GM19397 (cell line): ENCODE measurements around the gene IRF3.

ENCODE experiments used
- ATAC-seq: cut with Tn5 transposase; IDR thresholded peaks from one replicate; pipeline ENCODE4 v1.9.1; 2021; ENCODE audit warnings: mild to moderate bottlenecking, moderate library complexity; ENCODE audit not compliant: unreplicated experiment

The IRF3 gene

GRCh38 chr19:49665351-49666119 is at the start of gene IRF3, which contains the start of gene BCL2L12:
Gene IRF3, minus strand, starts transcription at chr19:49665857. Its CDS starts 1,019 bp downstream, at chr19:49664838.
Gene BCL2L12, plus strand, starts transcription at chr19:49665933. Its CDS starts 760 bp downstream, at chr19:49666693.
- ATAC-seq: peak; percentile 77

GRCh38 chr19:49713236-49713845 is 47.7 kb upstream of the IRF3 start:
- no peak for ATAC-seq

GRCh38 chr19:49712397-49712859 is 46.8 kb upstream of the IRF3 start:
- no peak for ATAC-seq

- ATAC-seq: no peak
These were observed 44.8 kb upstream of the IRF3 start for GRCh38 chr19:49710372-49710951.

- no peak for ATAC-seq
These were observed 40.3 kb upstream of the IRF3 start for GRCh38 chr19:49705919-49706318.

GRCh38 chr19:49704888-49705642 is 39.4 kb upstream of the IRF3 start:
- no peak for ATAC-seq

- ATAC-seq: no peak
These were observed 35.7 kb upstream of the IRF3 start for GRCh38 chr19:49701271-49701786.

GRCh38 chr19:49700563-49700962 is 34.9 kb upstream of the IRF3 start:
- ATAC-seq: no peak

GRCh38 chr19:49699364-49699763 is 33.7 kb upstream of the IRF3 start:
- ATAC-seq: no peak

- no peak for ATAC-seq
These were observed 31.2 kb upstream of the IRF3 start for GRCh38 chr19:49696865-49697264.

- ATAC-seq: no peak
These were observed 30.5 kb upstream of the IRF3 start for GRCh38 chr19:49696115-49696514.

- ATAC-seq: no peak
These were observed 26.5 kb upstream of the IRF3 start for GRCh38 chr19:49692147-49692506.

- ATAC-seq: no peak
These were observed 25.8 kb upstream of the IRF3 start for GRCh38 chr19:49691243-49692146.

GRCh38 chr19:49690656-49691242 is 25.1 kb upstream of the IRF3 start, which contains the start of gene CPT1C:
Gene CPT1C, plus strand, starts transcription at chr19:49691116. Its CDS starts 1,137 bp downstream, at chr19:49692253.
- no peak for ATAC-seq

GRCh38 chr19:49690079-49690655 is 24.5 kb upstream of the IRF3 start:
- ATAC-seq: no peak

GRCh38 chr19:49689133-49690078 is 23.7 kb upstream of the IRF3 start, which contains the start of gene ADM5:
Gene ADM5, plus strand, starts transcription at chr19:49689594. Its CDS starts 244 bp downstream, at chr19:49689838.
- ATAC-seq: no peak

GRCh38 chr19:49688531-49689132 is 23.0 kb upstream of the IRF3 start:
- no peak for ATAC-seq
